IPS-20b (cell line): Measurements from ENCODE around the gene PCNA.

Experiments
- H3K27ac ChIP-seq: one replicate; pipeline ENCODE4 v1.5.1; 2013; ENCODE audit warnings: low read length
- H3K27me3 ChIP-seq: 2 replicates; pipeline ENCODE4 v1.6.1; 2013; ENCODE audit warnings: mild to moderate bottlenecking, low read length, inconsistent platforms; ENCODE audit not compliant: insufficient read depth
- H3K36me3 ChIP-seq: 2 replicates; pipeline ENCODE4 v1.6.1; 2013; ENCODE audit warnings: low read depth, mild to moderate bottlenecking, inconsistent platforms, low read length, moderate library complexity; ENCODE audit not compliant: insufficient read depth
- H3K4me1 ChIP-seq: 2 replicates; pipeline ENCODE4 v1.6.1; 2013; ENCODE audit warnings: mild to moderate bottlenecking, control low read depth, inconsistent platforms, low read length, moderate library complexity; ENCODE audit not compliant: insufficient read depth
- H3K4me3 ChIP-seq: 2 replicates; pipeline ENCODE4 v1.5.1; 2013; ENCODE audit warnings: mild to moderate bottlenecking, low read length, inconsistent platforms
- H3K9ac ChIP-seq: 2 replicates; pipeline ENCODE4 v1.6.1; 2013; ENCODE audit warnings: low read depth, mild to moderate bottlenecking, inconsistent platforms, low read length, moderate library complexity
- H3K9me3 ChIP-seq: 2 replicates; pipeline ENCODE4 v1.6.1; 2013; ENCODE audit warnings: mild to moderate bottlenecking, low read depth, low read length, inconsistent platforms; ENCODE audit not compliant: insufficient read depth

PCNA gene

GRCh38 chr20:5153152-5153467 is 33.4 kb upstream of the PCNA start:
- no peak overlapping the region for H3K9ac ChIP-seq
- H3K9me3 ChIP-seq = no peaks in the 10 kb centered on the region
- H3K27ac ChIP-seq = no peak overlapping the region
- no peaks in the 10 kb centered on the region for H3K36me3 ChIP-seq
- no peak overlapping the region for H3K4me3 ChIP-seq
- no peaks in the 10 kb centered on the region for H3K27me3 ChIP-seq
- H3K4me1 ChIP-seq = no peaks in the 10 kb centered on the region; the same call in 1 of the 2 replicates

GRCh38 chr20:5150226-5151076 is 30.7 kb upstream of the PCNA start:
- H3K27me3 ChIP-seq = no peaks in the 10 kb centered on the region
- H3K9ac ChIP-seq = no peak overlapping the region
- H3K27ac ChIP-seq = no peak overlapping the region

DNA sequence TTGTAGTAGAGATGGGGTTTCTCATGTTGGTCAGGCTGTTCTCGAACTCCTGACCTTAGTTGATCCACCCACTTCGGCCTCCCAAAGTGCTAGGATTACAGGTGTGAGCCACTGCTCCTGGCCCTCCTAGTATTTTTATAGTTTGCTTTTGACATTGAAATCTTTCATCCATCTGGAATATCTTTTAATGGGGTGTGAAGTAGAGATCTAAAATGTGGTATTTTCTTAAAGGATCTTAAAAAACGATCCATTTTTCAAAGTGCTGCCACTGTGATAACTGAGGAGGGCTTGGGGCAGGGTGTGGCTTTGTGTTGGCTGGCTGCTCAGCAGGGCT is 30.1 kb upstream of the PCNA start:
- Histone ChIP-seq H3K4me1 (no peaks in the 10 kb centered on the region), H3K4me3 (no peak overlapping the region), H3K27ac (no peak overlapping the region), H3K9me3 (no peaks in the 10 kb centered on the region), H3K9ac (no peak overlapping the region), H3K36me3 (no peaks in the 10 kb centered on the region), H3K27me3 (no peaks in the 10 kb centered on the region)

More at GRCh38 chr20:5150226-5151076, 30.7 kb upstream of the PCNA start:
- Histone ChIP-seq H3K4me3 (no peak overlapping the region), H3K36me3 (no peaks in the 10 kb centered on the region), H3K9me3 (no peaks in the 10 kb centered on the region), H3K4me1 (no peaks in the 10 kb centered on the region)

GRCh38 chr20:5148581-5148980 is 28.8 kb upstream of the PCNA start:
- Histone ChIP-seq H3K36me3 (no peaks in the 10 kb centered on the region), H3K9ac (no peak overlapping the region), H3K4me1 (no peaks in the 10 kb centered on the region), H3K27ac (no peak overlapping the region), H3K4me3 (no peak overlapping the region), H3K27me3 (no peaks in the 10 kb centered on the region), H3K9me3 (no peaks in the 10 kb centered on the region)

DNA sequence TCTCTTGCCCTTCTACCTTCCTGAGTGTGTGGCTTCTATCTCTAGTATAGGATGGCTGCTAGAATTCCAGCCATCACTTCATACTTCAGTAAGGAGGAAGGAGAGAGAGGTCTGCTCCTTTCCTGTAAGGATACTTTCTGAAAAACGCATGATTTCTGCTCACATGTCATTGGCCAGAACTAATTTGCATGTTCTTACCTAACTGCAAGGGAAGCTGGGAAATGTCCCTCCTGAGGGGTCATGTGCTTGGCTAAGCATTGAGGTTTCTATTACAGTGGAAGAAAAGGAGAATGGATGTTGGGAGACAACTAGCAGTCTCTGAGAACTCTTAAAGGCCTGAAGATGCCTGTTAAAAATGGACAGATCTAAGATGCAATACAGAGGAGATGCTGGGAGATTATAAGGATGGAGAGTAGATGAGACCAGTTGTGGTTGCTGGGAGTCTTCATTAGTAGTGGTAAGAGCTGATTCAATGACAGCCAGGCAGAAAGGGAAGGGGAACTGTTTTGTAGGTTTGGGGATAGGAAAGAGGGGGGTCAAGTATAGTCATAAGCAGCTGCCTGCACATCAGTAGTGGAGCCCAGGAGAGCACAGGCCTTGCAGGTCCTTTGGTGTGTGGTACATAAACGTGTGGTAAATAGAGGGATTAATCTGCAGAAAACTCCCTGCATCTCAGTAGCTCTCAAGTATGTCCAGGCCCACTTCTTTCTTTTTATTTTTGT is 27.3 kb upstream of the PCNA start:
- Histone ChIP-seq H3K9me3 (no peaks in the 10 kb centered on the region), H3K27me3 (no peaks in the 10 kb centered on the region), H3K4me1 (no peaks in the 10 kb centered on the region), H3K4me3 (no peak overlapping the region), H3K9ac (no peak overlapping the region), H3K36me3 (no peaks in the 10 kb centered on the region), H3K27ac (no peak overlapping the region)

GRCh38 chr20:5146099-5146668 is 26.4 kb upstream of the PCNA start:
- Histone ChIP-seq H3K4me1 (no peaks in the 10 kb centered on the region), H3K9ac (no peak overlapping the region), H3K9me3 (no peaks in the 10 kb centered on the region), H3K27ac (no peak overlapping the region), H3K36me3 (no peaks in the 10 kb centered on the region), H3K4me3 (no peak overlapping the region), H3K27me3 (no peaks in the 10 kb centered on the region)

DNA sequence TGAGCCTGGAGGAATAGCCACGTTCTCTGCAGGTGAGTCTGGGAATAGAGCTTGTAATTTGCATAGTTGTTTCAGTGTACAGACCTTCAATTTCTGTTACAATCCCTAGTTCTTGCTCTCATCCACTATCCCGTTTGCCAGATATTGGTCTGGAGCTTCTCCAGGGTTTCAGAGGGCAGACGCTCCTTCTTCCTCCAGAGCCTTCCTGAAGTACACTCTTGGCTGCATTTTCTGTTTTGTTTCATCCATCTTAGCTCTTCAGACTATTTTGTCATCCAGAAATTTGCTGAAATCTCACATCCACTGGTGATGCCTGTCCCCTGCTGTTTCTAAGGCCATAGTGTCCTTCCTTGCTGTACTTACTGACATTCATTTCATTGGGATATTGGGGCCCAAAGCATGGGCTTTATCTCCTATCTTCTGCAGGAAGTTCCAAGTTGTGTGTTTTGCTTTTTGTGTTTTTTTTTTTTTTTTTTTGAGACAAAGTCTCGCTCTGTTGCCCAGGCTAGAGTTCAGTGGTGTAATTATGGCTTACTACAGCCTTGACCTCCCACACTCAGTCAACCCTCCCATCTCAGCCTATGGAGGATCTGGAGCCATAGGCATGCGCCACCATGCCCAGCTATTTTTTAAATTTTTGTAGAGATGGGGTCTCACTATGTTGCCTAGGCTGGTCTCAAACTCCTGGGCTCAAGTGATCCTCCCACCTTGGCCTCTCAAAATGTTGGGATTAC is 25.8 kb upstream of the PCNA start:
- no peaks in the 10 kb centered on the region for H3K36me3 ChIP-seq
- H3K9me3 ChIP-seq = no peaks in the 10 kb centered on the region
- H3K27me3 ChIP-seq = no peaks in the 10 kb centered on the region
- H3K4me1 ChIP-seq = no peaks in the 10 kb centered on the region
- no peak overlapping the region for H3K27ac ChIP-seq
- no peak overlapping the region for H3K9ac ChIP-seq
- no peak overlapping the region for H3K4me3 ChIP-seq

DNA sequence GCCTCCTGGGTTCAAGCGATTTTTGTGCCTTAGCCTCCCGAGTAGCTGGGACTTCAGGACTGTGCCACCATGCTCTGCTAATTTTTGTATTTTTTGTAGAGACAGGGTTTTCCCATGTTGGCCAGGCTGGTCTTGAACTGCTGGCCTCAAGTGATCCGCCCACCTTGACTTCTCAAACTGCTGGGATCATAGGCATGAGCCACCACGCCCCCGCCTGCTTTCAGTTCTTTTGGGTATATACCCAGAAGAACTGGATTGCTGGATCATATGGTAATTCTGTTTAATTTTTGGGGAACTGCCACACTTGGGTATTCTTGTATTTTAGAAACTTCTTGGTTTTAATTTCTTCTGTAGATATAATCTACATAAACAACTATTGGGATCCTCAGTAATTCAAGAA is 24.1 kb upstream of the PCNA start:
- Histone ChIP-seq H3K36me3 (no peaks in the 10 kb centered on the region), H3K9ac (no peak overlapping the region), H3K4me3 (no peak overlapping the region), H3K4me1 (no peaks in the 10 kb centered on the region), H3K27ac (no peak overlapping the region), H3K9me3 (no peaks in the 10 kb centered on the region), H3K27me3 (no peaks in the 10 kb centered on the region)

DNA sequence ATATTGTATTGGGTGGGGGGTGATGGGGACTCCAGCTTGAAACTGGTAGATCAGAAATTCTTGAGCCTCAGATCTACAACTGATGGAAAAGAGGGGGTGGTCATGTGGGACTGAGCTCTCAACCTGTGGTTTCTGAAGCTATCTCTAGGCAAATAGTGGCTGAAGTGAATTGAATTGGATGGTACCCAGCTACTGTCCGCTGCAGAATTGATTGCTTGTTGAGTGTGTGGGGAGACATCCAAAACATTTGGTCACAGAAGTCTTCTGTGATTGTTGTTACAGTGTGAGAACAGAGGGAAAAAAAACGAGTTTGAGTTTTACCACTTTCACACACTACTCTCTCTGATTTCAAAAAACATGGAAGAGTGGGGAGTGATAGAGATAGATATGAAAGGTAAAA is 21.9 kb upstream of the PCNA start:
- H3K27ac ChIP-seq = no peak overlapping the region

GRCh38 chr20:5140195-5140594 is 20.4 kb upstream of the PCNA start:
- H3K27ac ChIP-seq = no peak overlapping the region
- no peaks in the 10 kb centered on the region for H3K9me3 ChIP-seq
- H3K4me3 ChIP-seq = no peak overlapping the region
- no peak overlapping the region for H3K9ac ChIP-seq
- 0 out of 2 replicates have a peak, but pooled peaks cover 5% of the 10 kb centered on the region for H3K4me1 ChIP-seq
- no peaks in the 10 kb centered on the region for H3K36me3 ChIP-seq
- H3K27me3 ChIP-seq = no peaks in the 10 kb centered on the region

More for the DNA sequence above, 21.9 kb upstream of the PCNA start:
- Histone ChIP-seq H3K4me1 (no peaks in the 10 kb centered on the region), H3K36me3 (no peaks in the 10 kb centered on the region), H3K9me3 (no peaks in the 10 kb centered on the region), H3K4me3 (no peak overlapping the region), H3K27me3 (no peaks in the 10 kb centered on the region), H3K9ac (no peak overlapping the region)

- H3K27me3 ChIP-seq = no peaks in the 10 kb centered on the region
- 0 out of 2 replicates have a peak, but pooled peaks cover 5% of the 10 kb centered on the region for H3K4me1 ChIP-seq
- no peak overlapping the region for H3K9ac ChIP-seq
- peak overlapping the region; percentile 11 for H3K27ac ChIP-seq
- no peaks in the 10 kb centered on the region for H3K36me3 ChIP-seq
- H3K4me3 ChIP-seq = no peak overlapping the region
- no peaks in the 10 kb centered on the region for H3K9me3 ChIP-seq
Measured at GRCh38 chr20:5136096-5136495, 16.3 kb upstream of the PCNA start.
